HG02938 (cell line): ENCODE data around the gene ANTXR2.

Experiments used
- ATAC-seq: cut with Tn5 transposase; IDR thresholded peaks from one replicate; pipeline ENCODE4 v1.9.1; 2021; ENCODE audit warnings: mild to moderate bottlenecking, moderate library complexity; ENCODE audit not compliant: unreplicated experiment

Gene ANTXR2

GRCh38 chr4:80092847-80093246 is 19.8 kb upstream of the ANTXR2 start:
- no peak for ATAC-seq

GRCh38 chr4:80092088-80092487 is 19.1 kb upstream of the ANTXR2 start:
- ATAC-seq = no peak

- no peak for ATAC-seq
Observed at GRCh38 chr4:80091688-80092087, 18.7 kb upstream of the ANTXR2 start.

- ATAC-seq = no peak
Observed at GRCh38 chr4:80091184-80091583, 18.2 kb upstream of the ANTXR2 start.

- no peak for ATAC-seq
Observed at GRCh38 chr4:80090090-80090489, 17.1 kb upstream of the ANTXR2 start.

- ATAC-seq = no peak
Observed at GRCh38 chr4:80088471-80088870, 15.4 kb upstream of the ANTXR2 start.

GRCh38 chr4:80086296-80086695 is 13.3 kb upstream of the ANTXR2 start:
- ATAC-seq = no peak

GRCh38 chr4:80085081-80085480 is 12.1 kb upstream of the ANTXR2 start:
- no peak for ATAC-seq

GRCh38 chr4:80082693-80083092 is 9.7 kb upstream of the ANTXR2 start:
- ATAC-seq = no peak

- no peak for ATAC-seq
Observed at GRCh38 chr4:80081566-80081965, 8.5 kb upstream of the ANTXR2 start.

- ATAC-seq = no peak
Observed at GRCh38 chr4:80079255-80079923, 6.4 kb upstream of the ANTXR2 start.

- no peak for ATAC-seq
Observed at GRCh38 chr4:80078346-80079092, 5.5 kb upstream of the ANTXR2 start.

- ATAC-seq = no peak
Observed at GRCh38 chr4:80077639-80078038, 4.6 kb upstream of the ANTXR2 start.

GRCh38 chr4:80076681-80077080 is 3.7 kb upstream of the ANTXR2 start:
- no peak for ATAC-seq

GRCh38 chr4:80075995-80076675 is 3.1 kb upstream of the ANTXR2 start:
- no peak for ATAC-seq

- no peak for ATAC-seq
Observed at GRCh38 chr4:80074651-80075050, 1.6 kb upstream of the ANTXR2 start.

GRCh38 chr4:80074069-80074468 is 1.0 kb upstream of the ANTXR2 start:
- no peak for ATAC-seq

- ATAC-seq = peak; percentile 41
Observed at GRCh38 chr4:80073473-80074008, 512 bp upstream of the ANTXR2 start.

- ATAC-seq = peak; percentile 23
Observed at GRCh38 chr4:80072228-80072743, 743 bp downstream of the ANTXR2 start.

GRCh38 chr4:80071604-80072227 is 1.3 kb downstream of the ANTXR2 start:
- ATAC-seq = peak; percentile 26
